ENCODE results near the gene PHLDB2.

DNA sequence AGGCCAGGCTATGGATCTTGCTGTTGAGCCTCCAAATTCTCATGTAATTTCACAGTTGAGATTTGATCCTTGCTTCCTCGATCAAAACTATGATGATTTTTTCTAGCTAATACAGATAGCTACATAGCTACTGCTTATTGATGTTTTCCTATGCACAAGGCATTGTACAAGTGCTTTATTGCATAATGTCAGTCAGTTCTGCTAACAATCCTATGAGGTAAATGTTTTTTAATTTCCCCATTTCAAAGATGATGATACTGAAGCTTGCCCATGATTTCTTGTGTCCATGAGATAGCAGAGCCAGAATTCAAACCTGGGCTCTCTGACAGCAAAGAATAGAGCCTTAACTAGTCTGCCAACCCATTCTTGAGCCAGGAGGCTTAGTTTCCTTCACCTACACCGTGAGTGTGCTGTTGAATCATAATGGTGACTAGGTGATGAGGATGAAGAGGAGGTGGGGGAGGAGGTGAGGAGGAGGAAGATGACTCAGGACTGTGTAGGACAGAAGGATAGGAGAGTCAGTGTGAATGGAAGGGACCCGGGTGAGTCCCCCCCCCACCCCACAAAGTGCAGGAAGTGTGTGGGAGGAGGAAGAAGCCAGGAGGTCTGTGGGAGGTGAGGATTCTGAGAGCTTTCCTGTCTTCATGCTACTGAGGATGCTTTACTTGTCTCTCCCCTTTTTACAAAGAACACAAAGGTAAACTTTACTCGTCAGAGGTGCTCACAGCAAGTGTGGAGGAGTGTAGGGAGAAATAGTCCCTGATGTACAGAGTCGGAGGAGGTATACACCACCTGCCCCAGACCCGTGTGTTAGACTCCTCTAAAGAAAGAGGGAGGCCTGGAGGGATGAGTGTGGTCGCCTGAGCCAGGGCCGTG lies 143.3 kb downstream of the PHLDB2 start:
- TF ChIP-seq, protein P1, sequence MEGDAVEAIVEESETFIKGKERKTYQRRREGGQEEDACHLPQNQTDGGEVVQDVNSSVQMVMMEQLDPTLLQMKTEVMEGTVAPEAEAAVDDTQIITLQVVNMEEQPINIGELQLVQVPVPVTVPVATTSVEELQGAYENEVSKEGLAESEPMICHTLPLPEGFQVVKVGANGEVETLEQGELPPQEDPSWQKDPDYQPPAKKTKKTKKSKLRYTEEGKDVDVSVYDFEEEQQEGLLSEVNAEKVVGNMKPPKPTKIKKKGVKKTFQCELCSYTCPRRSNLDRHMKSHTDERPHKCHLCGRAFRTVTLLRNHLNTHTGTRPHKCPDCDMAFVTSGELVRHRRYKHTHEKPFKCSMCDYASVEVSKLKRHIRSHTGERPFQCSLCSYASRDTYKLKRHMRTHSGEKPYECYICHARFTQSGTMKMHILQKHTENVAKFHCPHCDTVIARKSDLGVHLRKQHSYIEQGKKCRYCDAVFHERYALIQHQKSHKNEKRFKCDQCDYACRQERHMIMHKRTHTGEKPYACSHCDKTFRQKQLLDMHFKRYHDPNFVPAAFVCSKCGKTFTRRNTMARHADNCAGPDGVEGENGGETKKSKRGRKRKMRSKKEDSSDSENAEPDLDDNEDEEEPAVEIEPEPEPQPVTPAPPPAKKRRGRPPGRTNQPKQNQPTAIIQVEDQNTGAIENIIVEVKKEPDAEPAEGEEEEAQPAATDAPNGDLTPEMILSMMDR (IDR thresholded peaks at IDR 0.05; ENCODE audit: insufficient read depth, low read depth, low read length) = no peak
- TF ChIP-seq EZH2 (IDR thresholded peaks at IDR 0.05; ENCODE audit: insufficient read depth, low read length) = no peak
